Iris pigment epithelial cell (primary cell): Measurements from ENCODE around the gene ITGA7.
A peak's percentile ranks its signal among the peaks of the same experiment; 100 is the strongest.
"Not testable (repeated sequence)": the region's sequence is repeated elsewhere in the genome, so short reads cannot be mapped to it uniquely, and the experiment has no call there.

ENCODE experiments used
- DNase-seq: peaks from one replicate; pipeline ENCODE4 v3.0.0-alpha.2; 2011; ENCODE audit warnings: low read depth

Gene ITGA7

GRCh38 chr12:55681142-55682077 is 26.3 kb downstream of the ITGA7 start:
- peak; percentile 33 for DNase-seq

GRCh38 chr12:55679691-55680090 is 28.0 kb downstream of the ITGA7 start:
- DNase-seq = no peak

- DNase-seq = no peak
These were observed 31.0 kb downstream of the ITGA7 start for GRCh38 chr12:55676707-55677106.

GRCh38 chr12:55675666-55676065 is 32.0 kb downstream of the ITGA7 start:
- no peak for DNase-seq

GRCh38 chr12:55673638-55674037 is 34.1 kb downstream of the ITGA7 start:
- no peak for DNase-seq

GRCh38 chr12:55671746-55672145 is 36.0 kb downstream of the ITGA7 start:
- DNase-seq = no peak

- DNase-seq = no peak
These were observed 37.4 kb downstream of the ITGA7 start for GRCh38 chr12:55670276-55670675.

GRCh38 chr12:55666508-55666907 is 41.2 kb downstream of the ITGA7 start:
- no peak for DNase-seq

GRCh38 chr12:55664826-55665225 is 42.9 kb downstream of the ITGA7 start:
- no peak for DNase-seq

GRCh38 chr12:55663391-55663790 is 44.3 kb downstream of the ITGA7 start:
- DNase-seq = no peak

- DNase-seq = no peak
These were observed 48.0 kb downstream of the ITGA7 start for GRCh38 chr12:55659486-55660385.

GRCh38 chr12:55658635-55659391 is 48.9 kb downstream of the ITGA7 start:
- DNase-seq = peak; percentile 15

GRCh38 chr12:55658212-55658611 is 49.5 kb downstream of the ITGA7 start:
- no peak for DNase-seq

GRCh38 chr12:55657212-55657611 is 50.5 kb downstream of the ITGA7 start:
- no peak for DNase-seq

- no peak for DNase-seq
These were observed 53.0 kb downstream of the ITGA7 start for GRCh38 chr12:55654511-55655214.

GRCh38 chr12:55653031-55653430 is 54.7 kb downstream of the ITGA7 start:
- DNase-seq = no peak

GRCh38 chr12:55652352-55652751 is 55.4 kb downstream of the ITGA7 start:
- DNase-seq = no peak

- no peak for DNase-seq
These were observed 56.4 kb downstream of the ITGA7 start for GRCh38 chr12:55651299-55651683.

- not testable (repeated sequence) for DNase-seq
These were observed 56.9 kb downstream of the ITGA7 start for GRCh38 chr12:55650620-55651298.

GRCh38 chr12:55647027-55647426 is 60.7 kb downstream of the ITGA7 start:
- no peak for DNase-seq

GRCh38 chr12:55644591-55644990 is 63.1 kb downstream of the ITGA7 start:
- DNase-seq = no peak
